Lower leg skin (tissue), 4 donors: ENCODE results near the gene IFFO2. TPM values are rescaled to one million over a fixed set of nuclear protein-coding genes. Genes with fewer than 3 reads are reported as not detected.

Experiments
- DNase-seq, 2 donors: peaks; one replicate each; pipeline ENCODE4 v3.0.0-alpha.2; 2019; ENCODE audit warnings: low spot score in 2 of 2
- H3K4me3 ChIP-seq: fragments of 200-600 bp; sonication (generic); 2 replicates; pipeline ENCODE4 v1.5.1; 2017; ENCODE audit warnings: mild to moderate bottlenecking, low read depth; ENCODE audit not compliant: poor library complexity, severe bottlenecking
- CTCF ChIP-seq, 3 donors: fragments of 450-650 bp; IDR thresholded peaks; one replicate each; pipeline ENCODE4 v1.5.1; 2016; ENCODE audit warnings: antibody characterized with exemption in 3 of 3, mild to moderate bottlenecking in 3 of 3, moderate library complexity in 2 of 3
- POLR2A ChIP-seq, 2 donors: fragments of 450-650 bp; IDR thresholded peaks; one replicate each; pipeline ENCODE4 v1.6.1; 2016 to 2017; ENCODE audit warnings: antibody characterized with exemption in 2 of 2, mild to moderate bottlenecking in 1 of 2, moderate library complexity in 1 of 2
- WGBS, 2 donors: methylation state at CpG; one replicate each; pipeline ENCODE4 v1.1.5; 2018; 5-methylcytosine and 5-hydroxymethylcytosine counted together
- intact Hi-C: fragments of 100-400 bp; cut with DNase I; formaldehyde crosslinking; loops from one replicate; pipeline ENCODE4 v1.15.0; 2023; ENCODE audit warnings: low total_unique reads
- total RNA-seq, 4 donors: library from RNA; depleted of rRNA; stranded (reverse); fragments of >200 nt; gene quantifications; one replicate each; pipeline ENCODE4 v1.1.0, GENCODE V29; 2016

The IFFO2 gene
- total RNA-seq, 4 donors from 2014 or later, result 317 to 562 (median 451) TPM

- H3K4me3 ChIP-seq, result peak within 1 kb of the TSS; percentile 30
- intact Hi-C loops, result no loop called here
- TF ChIP-seq POLR2A (IDR thresholded peaks at IDR 0.05) (no peak), CTCF (IDR thresholded peaks at IDR 0.05) (no peak)
- WGBS, 2 donors, result 0 to 1% methylated on average over 44 to 46 of the region's 55 CpGs
- DNase-seq, result peak; percentile 98 to 100
Observed at GRCh38 chr1:18902523-18903290, 53.8 kb downstream of the IFFO2 start, which contains the start of gene ALDH4A1. Gene ALDH4A1, minus strand, starts transcription at chr1:18902555. Its CDS starts 32 bp downstream, at chr1:18902523.

- WGBS, 2 donors, result 1 to 2% methylated on average over 18 to 40 of the region's 44 CpGs
- intact Hi-C loops, result no loop called here
Observed at GRCh38 chr1:18901952-18902522, 54.4 kb downstream of the IFFO2 start.

GRCh38 chr1:18901147-18901951, 55.1 kb downstream of the IFFO2 start:
- H3K4me3 ChIP-seq, result no peak overlapping the region
- TF ChIP-seq POLR2A (IDR thresholded peaks at IDR 0.05) (no peak), CTCF (IDR thresholded peaks at IDR 0.05) (no peak)
- intact Hi-C loops, result no loop called here
- WGBS, 2 donors, result 39% methylated on average over 9 of the region's 9 CpGs
- DNase-seq, result no peak

More at GRCh38 chr1:18901952-18902522, 54.4 kb downstream of the IFFO2 start:
- H3K4me3 ChIP-seq, result peak overlapping the region; percentile 29
- no peak for DNase-seq
- TF ChIP-seq CTCF (IDR thresholded peaks at IDR 0.05) (no peak), POLR2A (IDR thresholded peaks at IDR 0.05) (no peak)

- DNase-seq, result no peak
- 59 to 68% methylated on average over 10 of the region's 10 CpGs for WGBS, 2 donors
- intact Hi-C loops, result no loop called here
- no peak for TF ChIP-seq POLR2A (IDR thresholded peaks at IDR 0.05)
- no peak for TF ChIP-seq CTCF (IDR thresholded peaks at IDR 0.05)
- H3K4me3 ChIP-seq, result no peak overlapping the region
Observed at GRCh38 chr1:18900303-18900841, 56.1 kb downstream of the IFFO2 start.

GRCh38 chr1:18899363-18900049, 57.0 kb downstream of the IFFO2 start:
- TF ChIP-seq POLR2A (IDR thresholded peaks at IDR 0.05) (no peak), CTCF (IDR thresholded peaks at IDR 0.05) (no peak)
- H3K4me3 ChIP-seq, result no peak overlapping the region
- WGBS, 2 donors, result 51 to 55% methylated on average over 4 of the region's 4 CpGs
- DNase-seq, result no peak
- intact Hi-C loops, result no loop called here
